CD14-positive monocyte (primary cell): Measurements from ENCODE around the gene WDR48. TPM values are rescaled to one million over a fixed set of nuclear protein-coding genes. Genes with fewer than 3 reads are reported as not detected.

Experiments
- DNase-seq, 3 donors: peaks; one replicate each; pipeline ENCODE4 v3.0.0-alpha.2; 2011 to 2022
- H2AFZ ChIP-seq: 2 replicates; pipeline ENCODE4 v1.6.0; 2012; ENCODE audit warnings: mild to moderate bottlenecking, low read depth, low read length, inconsistent platforms; ENCODE audit not compliant: insufficient read depth, poor library complexity, severe bottlenecking
- H3K27ac ChIP-seq, 2 donors: 1 replicate in 1 of 2; 2 replicates in 1 of 2; pipeline ENCODE4 v1.5.1; 2012 to 2013; ENCODE audit warnings: low read length in 2 of 2, control low read depth in 1 of 2, inconsistent platforms in 1 of 2, low read depth in 1 of 2, mild to moderate bottlenecking in 1 of 2
- H3K27me3 ChIP-seq, 2 donors: one replicate each; pipeline versions ENCODE4 v1.6.0 to v1.6.1; 2011 to 2013; ENCODE audit warnings: low read length in 2 of 2; ENCODE audit not compliant: control insufficient read depth in 2 of 2, insufficient read depth in 2 of 2
- H3K36me3 ChIP-seq, 2 donors: replicated peaks in 1 of 2; 1 replicate in 1 of 2; 2 replicates in 1 of 2; pipeline versions ENCODE4 v1.5.1 to v1.6.1; 2012 to 2013; ENCODE audit warnings: low read length in 2 of 2, control low read depth in 1 of 2, inconsistent platforms in 1 of 2, mild to moderate bottlenecking in 1 of 2; ENCODE audit not compliant: insufficient read depth in 2 of 2, control insufficient read depth in 1 of 2
- H3K4me1 ChIP-seq, 2 donors: 1 replicate in 1 of 2; 2 replicates in 1 of 2; pipeline versions ENCODE4 v1.5.1 to v1.6.1; 2012 to 2013; ENCODE audit warnings: low read length in 2 of 2, control low read depth in 1 of 2, inconsistent platforms in 1 of 2, mild to moderate bottlenecking in 1 of 2, moderate library complexity in 1 of 2; ENCODE audit not compliant: insufficient read depth in 2 of 2, control insufficient read depth in 1 of 2
- H3K4me2 ChIP-seq: replicated peaks from 2 replicates; pipeline ENCODE3; 2012; ENCODE audit warnings: low read length, moderate library complexity, mild to moderate bottlenecking; ENCODE audit not compliant: poor library complexity, severe bottlenecking; ENCODE audit errors: extremely low read depth
- H3K4me3 ChIP-seq, 3 experiments: fragments of 200-600 bp in 1 of 3; sonication (generic) in 1 of 3; replicated peaks in 1 of 3; 1 replicate in 2 of 3; 2 replicates in 1 of 3; pipeline ENCODE4 v1.5.1; 2011 to 2013; ENCODE audit warnings: low read length in 3 of 3, mild to moderate bottlenecking in 3 of 3, control low read depth in 2 of 3, low read depth in 2 of 3, inconsistent platforms in 1 of 3, moderate library complexity in 1 of 3
- H3K79me2 ChIP-seq: 2 replicates; pipeline ENCODE4 v1.6.0; 2012; ENCODE audit warnings: mild to moderate bottlenecking, control low read depth, inconsistent platforms, low read length, moderate library complexity; ENCODE audit not compliant: insufficient read depth
- H3K9ac ChIP-seq: 2 replicates; pipeline ENCODE4 v1.6.0; 2017; ENCODE audit warnings: low read length, mild to moderate bottlenecking; ENCODE audit not compliant: insufficient read depth, poor library complexity, severe bottlenecking
- H3K9me3 ChIP-seq, 2 donors: replicated peaks in 1 of 2; 1 replicate in 1 of 2; 2 replicates in 1 of 2; pipeline versions ENCODE4 v1.5.1 to v1.6.1; 2012 to 2013; ENCODE audit warnings: low read length in 2 of 2, control low read depth in 1 of 2; ENCODE audit not compliant: control insufficient read depth in 1 of 2, insufficient read depth in 1 of 2
- H4K20me1 ChIP-seq: 2 replicates; pipeline ENCODE4 v1.6.0; 2012; ENCODE audit warnings: mild to moderate bottlenecking, low read length, control low read depth, moderate library complexity; ENCODE audit not compliant: insufficient read depth
- H3K27ac Mint-ChIP-seq, 7 donors: one replicate each; pipeline ENCODE4 v1.8.0; 2020; ENCODE audit warnings: mild to moderate bottlenecking in 7 of 7, mixed read lengths in 7 of 7, moderate library complexity in 6 of 7, inconsistent platforms in 2 of 7
- H3K27me3 Mint-ChIP-seq, 3 donors: one replicate each; pipeline ENCODE4 v1.8.0; 2021 to 2022; ENCODE audit warnings: low read depth in 3 of 3, mild to moderate bottlenecking in 3 of 3, mixed read lengths in 3 of 3, moderate library complexity in 3 of 3, inconsistent platforms in 1 of 3
- H3K36me3 Mint-ChIP-seq, 2 donors: one replicate each; pipeline ENCODE4 v1.8.0; 2020; ENCODE audit warnings: mixed read lengths in 2 of 2, inconsistent platforms in 1 of 2, mild to moderate bottlenecking in 1 of 2
- H3K4me1 Mint-ChIP-seq: one replicate; pipeline ENCODE4 v1.8.0; 2020; ENCODE audit warnings: mild to moderate bottlenecking, mixed read lengths
- H3K4me3 Mint-ChIP-seq, 2 donors: one replicate each; pipeline ENCODE4 v1.8.0; 2020; ENCODE audit warnings: mild to moderate bottlenecking in 2 of 2, mixed read lengths in 2 of 2, moderate library complexity in 1 of 2
- H3K9me3 Mint-ChIP-seq, 7 donors: one replicate each; pipeline ENCODE4 v1.8.0; 2020 to 2022; ENCODE audit warnings: mixed read lengths in 7 of 7, mild to moderate bottlenecking in 6 of 7, moderate library complexity in 6 of 7, inconsistent platforms in 2 of 7
- WGBS: methylation state at CpG from one replicate; pipeline ENCODE4 v1.1.5; 2013; ENCODE audit warnings: missing lambda C conversion rate; ENCODE audit not compliant: insufficient coverage; 5-methylcytosine and 5-hydroxymethylcytosine counted together
- intact Hi-C, 2 donors: fragments of 100-400 bp; cut with micrococcal nuclease; formaldehyde crosslinking; loops; one replicate each; pipeline versions ENCODE4 v1.15.0 to v1.15.1; 2023
- polyA plus RNA-seq, 3 donors: library from polyadenylated mRNA; depleted of rRNA in 1 of 3; unstranded in 2 of 3; stranded (reverse) in 1 of 3; fragments of 300-500 nt in 2 of 3; fragments of >200 nt in 1 of 3; fragmentation: Illumina TruSeq in 2 of 3; gene quantifications; 1 replicate in 2 of 3; 2 replicates in 1 of 3; pipeline ENCODE4 v1.2.3, GENCODE V29; 2012 to 2021
- TF ChIP-seq, protein P1 (sequence below): fragments of 200-600 bp; IDR thresholded peaks from one replicate; pipeline ENCODE4 v1.8.0; 2022; ENCODE audit warnings: antibody characterized with exemption, mild to moderate bottlenecking

Gene WDR48
- polyA plus RNA-seq, 3 donors = 15.0 to 22.7 (median 17.1) TPM

GRCh38 chr3:39067286-39067685 is 15.5 kb downstream of the WDR48 start:
- intact Hi-C loops = no loop called here
- Mint-ChIP-seq H3K9me3 (no peaks in the 10 kb centered on the region), H3K27ac (no peak overlapping the region), H3K4me3 (no peak overlapping the region), H3K27me3 (peaks cover 0 to under 1% (median 0%) of the 10 kb centered on the region in 3 donors), H3K36me3 (peaks cover 53 to 57% of the 10 kb centered on the region in 2 donors), H3K4me1 (peaks cover 4% of the 10 kb centered on the region)
- Histone ChIP-seq H3K4me2 (no peak overlapping the region), H3K9me3 (no peaks in the 10 kb centered on the region), H3K79me2 (peaks cover 5% of the 10 kb centered on the region), H3K9ac (no peak overlapping the region), H3K4me3 (no peak overlapping the region), H3K27ac (no peak overlapping the region), H3K36me3 (peaks cover 62 to 75% of the 10 kb centered on the region in 2 donors), H3K27me3 (no peaks in the 10 kb centered on the region), H4K20me1 (peaks cover 15% of the 10 kb centered on the region), H3K4me1 (no peaks in the 10 kb centered on the region), H2AFZ (no peak overlapping the region)
- 93% methylated on average over 1 of the region's 1 CpG for WGBS
- TF ChIP-seq, protein P1, sequence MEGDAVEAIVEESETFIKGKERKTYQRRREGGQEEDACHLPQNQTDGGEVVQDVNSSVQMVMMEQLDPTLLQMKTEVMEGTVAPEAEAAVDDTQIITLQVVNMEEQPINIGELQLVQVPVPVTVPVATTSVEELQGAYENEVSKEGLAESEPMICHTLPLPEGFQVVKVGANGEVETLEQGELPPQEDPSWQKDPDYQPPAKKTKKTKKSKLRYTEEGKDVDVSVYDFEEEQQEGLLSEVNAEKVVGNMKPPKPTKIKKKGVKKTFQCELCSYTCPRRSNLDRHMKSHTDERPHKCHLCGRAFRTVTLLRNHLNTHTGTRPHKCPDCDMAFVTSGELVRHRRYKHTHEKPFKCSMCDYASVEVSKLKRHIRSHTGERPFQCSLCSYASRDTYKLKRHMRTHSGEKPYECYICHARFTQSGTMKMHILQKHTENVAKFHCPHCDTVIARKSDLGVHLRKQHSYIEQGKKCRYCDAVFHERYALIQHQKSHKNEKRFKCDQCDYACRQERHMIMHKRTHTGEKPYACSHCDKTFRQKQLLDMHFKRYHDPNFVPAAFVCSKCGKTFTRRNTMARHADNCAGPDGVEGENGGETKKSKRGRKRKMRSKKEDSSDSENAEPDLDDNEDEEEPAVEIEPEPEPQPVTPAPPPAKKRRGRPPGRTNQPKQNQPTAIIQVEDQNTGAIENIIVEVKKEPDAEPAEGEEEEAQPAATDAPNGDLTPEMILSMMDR = no peak
- DNase-seq = no peak

GRCh38 chr3:39068556-39068955 is 16.7 kb downstream of the WDR48 start:
- Histone ChIP-seq H3K36me3 (peaks cover 75 to 88% of the 10 kb centered on the region in 2 donors), H3K27ac (no peak overlapping the region), H3K4me3 (no peak overlapping the region), H3K4me1 (no peaks in the 10 kb centered on the region), H3K4me2 (no peak overlapping the region), H3K79me2 (no peaks in the 10 kb centered on the region), H4K20me1 (peaks cover 2% of the 10 kb centered on the region), H3K9ac (no peak overlapping the region), H3K9me3 (no peaks in the 10 kb centered on the region), H3K27me3 (no peaks in the 10 kb centered on the region), H2AFZ (no peak overlapping the region)
- Mint-ChIP-seq H3K36me3 (peaks cover 66 to 69% of the 10 kb centered on the region in 2 donors), H3K27me3 (peaks cover 0 to 2% (median 0%) of the 10 kb centered on the region in 3 donors), H3K4me3 (no peak overlapping the region), H3K27ac (no peak overlapping the region), H3K9me3 (no peaks in the 10 kb centered on the region), H3K4me1 (peaks cover 4% of the 10 kb centered on the region)
- WGBS = no CpG with 5 or more reads among the region's 3 CpGs
- no peak for DNase-seq
- TF ChIP-seq, protein P1 = no peak
- intact Hi-C loops = no loop called here
